HG02973 (cell line): ENCODE results near the gene PHF24.
"Not testable (repeated sequence)": the region's sequence is repeated elsewhere in the genome, so short reads cannot be mapped to it uniquely, and the experiment has no call there.

ENCODE experiments used
- ATAC-seq: cut with Tn5 transposase; IDR thresholded peaks from one replicate; pipeline ENCODE4 v1.9.1; 2021; ENCODE audit warnings: moderate library complexity; ENCODE audit not compliant: unreplicated experiment

The PHF24 gene

DNA sequence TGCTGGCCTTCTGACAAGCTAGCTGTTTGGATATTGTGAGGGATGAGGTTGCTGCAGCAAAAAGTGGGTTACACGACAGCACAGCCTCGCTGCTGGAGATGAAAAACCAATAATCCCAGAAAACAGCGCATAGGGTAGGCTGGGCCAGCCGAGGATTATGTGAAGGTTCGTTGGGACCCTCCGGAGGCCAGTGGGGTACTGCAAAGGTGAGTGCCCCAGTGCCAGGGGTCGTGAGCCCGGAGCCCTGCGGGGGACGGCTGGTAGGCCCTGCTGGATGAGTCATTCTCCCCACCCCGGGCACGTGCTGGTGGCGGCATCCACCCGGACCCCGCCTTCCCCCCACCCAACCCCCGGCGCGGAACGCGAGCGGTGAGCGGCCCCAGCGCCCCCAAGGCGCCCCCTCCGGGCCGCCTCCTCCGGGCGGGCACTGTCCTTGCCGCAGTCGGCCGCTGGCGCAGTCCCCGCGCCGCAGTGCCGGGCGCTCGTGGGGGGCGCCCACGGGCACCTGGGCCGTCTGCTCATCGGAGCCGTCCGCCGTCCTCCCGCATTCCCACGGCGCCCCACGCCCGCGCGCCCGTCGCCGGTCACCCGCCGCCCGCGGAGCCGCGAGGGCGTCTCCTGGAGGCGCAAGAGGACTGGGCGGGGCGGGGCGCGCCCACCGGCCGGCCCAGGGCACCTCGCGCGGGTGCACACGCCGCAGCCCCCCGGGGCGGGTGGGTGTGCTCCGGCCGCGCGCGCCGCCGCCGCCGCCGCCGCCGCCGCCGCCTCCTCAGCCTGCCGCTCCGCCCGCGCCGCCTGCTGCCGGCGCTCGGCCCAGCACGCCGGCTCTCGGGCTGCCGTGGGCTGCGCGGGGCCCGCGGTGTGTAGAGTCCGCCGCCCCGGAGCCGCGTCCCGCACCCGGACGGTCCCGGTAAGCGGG, at the start of gene PHF24:
PHF24 (plus strand) TSS at position 794 of the 919 bp plus-strand sequence. CDS start 13,014 bp downstream, outside the sequence.
- no peak for ATAC-seq

DNA sequence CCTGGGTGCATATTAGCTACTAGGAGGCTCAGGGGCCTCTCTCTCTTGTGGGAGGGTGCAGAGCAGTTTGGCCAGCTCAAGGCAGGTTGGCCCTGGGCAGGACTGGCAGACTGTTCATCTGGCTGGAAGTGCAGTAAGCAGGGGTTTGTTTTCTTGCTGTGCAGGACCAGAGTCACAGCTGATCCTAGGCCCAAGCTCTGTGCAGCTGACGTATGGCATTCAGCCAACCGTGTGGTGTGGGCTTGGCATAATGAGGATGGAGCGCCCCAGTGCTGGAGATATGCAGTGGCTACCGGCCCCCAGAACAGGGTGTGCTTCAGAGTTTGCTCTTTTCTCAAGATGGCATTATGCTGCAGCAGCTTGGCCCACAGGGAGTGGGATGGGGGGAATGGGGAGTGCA, 31.0 kb upstream of the PHF24 start:
- no peak for ATAC-seq

DNA sequence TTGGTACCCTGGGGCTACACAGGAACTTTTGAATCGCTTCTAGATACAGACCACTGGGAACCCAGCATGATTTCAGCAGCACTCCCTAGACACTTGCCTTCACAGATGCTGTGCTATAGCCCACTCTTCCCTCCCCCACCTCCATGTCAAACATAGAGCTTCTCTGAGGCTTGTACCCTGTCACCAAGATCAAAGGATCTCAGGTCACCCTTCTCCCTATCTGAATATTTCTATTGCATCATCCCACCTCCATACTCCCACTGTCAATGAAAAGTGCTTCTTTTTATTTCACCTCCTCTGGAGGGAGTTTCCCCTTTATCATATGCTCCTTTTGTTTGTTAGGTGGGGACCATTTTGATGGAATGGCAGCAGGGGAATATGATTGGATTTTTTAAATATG, 29.2 kb upstream of the PHF24 start:
- ATAC-seq: no peak

DNA sequence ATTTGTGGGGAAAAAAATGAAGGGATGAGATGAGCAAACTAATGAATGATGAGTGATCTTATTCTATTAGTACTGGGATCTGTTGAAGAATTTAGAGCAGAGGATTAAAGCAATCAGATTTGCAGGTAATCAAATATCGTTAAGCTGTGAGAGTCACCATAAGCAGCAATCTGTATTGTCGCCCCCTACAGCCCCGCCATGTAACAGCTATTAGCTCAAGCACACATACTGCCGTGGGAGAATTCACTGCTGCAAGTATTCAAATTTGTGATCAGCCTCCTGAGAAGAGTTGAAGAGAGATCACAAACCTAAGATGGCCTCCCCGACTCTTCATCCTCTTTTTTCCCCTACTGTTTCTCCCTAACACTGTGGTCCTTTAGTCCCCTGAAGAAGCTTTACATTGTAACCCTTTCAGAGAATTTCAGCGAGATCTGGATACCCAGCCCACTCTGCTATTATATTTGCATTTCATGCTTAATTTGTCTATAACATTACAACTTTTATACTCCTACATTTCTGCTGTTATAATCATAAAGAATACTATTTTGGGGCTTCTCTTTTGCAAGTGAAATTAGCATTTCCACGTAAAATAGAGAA, 28.5 kb upstream of the PHF24 start:
- no peak for ATAC-seq

DNA sequence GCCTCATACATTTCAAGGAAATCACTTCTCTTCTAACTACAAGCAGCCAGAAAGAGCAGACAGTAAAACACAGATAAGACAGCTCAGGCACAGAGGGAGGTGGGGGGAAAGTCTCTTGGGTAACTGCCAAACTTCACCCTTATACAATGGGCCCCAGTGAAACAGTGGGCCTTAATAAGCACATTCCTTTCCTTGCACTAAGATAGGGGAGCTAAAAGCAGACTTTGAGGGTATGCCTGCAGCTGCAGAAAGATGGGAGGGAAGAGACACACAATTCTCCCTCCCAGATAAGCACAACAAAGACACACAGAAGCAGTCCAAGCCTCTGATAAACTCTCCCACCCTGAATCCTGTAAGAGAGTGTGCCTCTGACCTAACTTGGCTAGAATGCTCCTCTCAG, 18.1 kb upstream of the PHF24 start:
- not testable (repeated sequence) for ATAC-seq

DNA sequence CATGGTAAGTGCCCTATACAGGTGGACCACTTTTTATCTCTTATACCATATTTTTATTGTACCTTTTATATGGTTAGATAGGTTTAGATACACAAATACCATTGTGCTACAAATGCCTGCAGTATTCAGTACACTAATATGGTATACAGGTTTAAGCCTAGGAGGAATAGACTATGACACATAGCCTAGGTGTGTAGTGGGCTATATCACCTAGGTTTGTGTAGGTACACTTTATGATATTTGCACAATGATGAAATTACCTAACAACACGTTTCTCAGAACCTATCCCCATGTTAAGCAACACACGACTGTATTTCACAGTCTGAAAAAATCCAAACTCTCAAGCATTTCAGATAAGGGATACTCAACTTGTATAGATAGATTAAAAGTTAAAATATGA, 9.6 kb upstream of the PHF24 start:
- no peak for ATAC-seq

DNA sequence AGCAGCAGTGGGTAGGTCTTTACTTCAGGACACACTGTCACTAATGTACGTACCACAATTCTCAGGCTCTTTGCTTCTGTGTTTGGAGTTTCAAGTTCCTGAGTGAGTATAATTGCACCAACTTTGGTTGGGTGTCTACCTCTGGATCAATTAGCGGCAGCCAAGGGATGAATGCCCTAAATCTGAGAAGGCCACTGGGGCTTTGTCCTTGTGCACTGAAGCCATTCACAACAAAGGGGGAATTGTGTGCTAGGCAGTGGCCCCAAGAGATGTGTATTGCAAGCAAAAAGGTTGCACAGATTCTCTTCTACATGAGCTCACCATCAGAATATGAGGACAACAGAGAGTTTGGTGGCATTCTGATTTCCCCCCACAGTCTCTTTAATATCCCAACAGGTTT, 3.9 kb upstream of the PHF24 start:
- no peak for ATAC-seq

DNA sequence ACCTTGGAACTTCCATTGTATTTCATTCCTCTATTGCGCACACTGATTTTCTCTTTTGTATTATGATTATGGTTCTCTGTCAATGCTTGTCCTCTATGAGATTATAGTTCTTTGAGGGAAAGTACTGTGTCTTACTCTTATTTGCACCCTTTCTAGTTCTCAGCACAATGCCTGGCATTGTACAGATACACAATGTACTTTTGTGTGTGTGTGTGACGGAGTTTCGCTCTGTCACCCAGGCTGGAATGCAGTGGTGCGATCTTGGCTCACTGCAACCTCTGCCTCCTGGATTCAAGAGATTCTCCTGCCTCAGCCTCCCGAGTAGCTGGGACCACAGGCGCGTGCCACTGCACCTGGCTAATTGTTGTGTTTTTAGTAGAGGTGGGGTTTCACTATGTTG, 2.0 kb upstream of the PHF24 start:
- not testable (repeated sequence) for ATAC-seq

DNA sequence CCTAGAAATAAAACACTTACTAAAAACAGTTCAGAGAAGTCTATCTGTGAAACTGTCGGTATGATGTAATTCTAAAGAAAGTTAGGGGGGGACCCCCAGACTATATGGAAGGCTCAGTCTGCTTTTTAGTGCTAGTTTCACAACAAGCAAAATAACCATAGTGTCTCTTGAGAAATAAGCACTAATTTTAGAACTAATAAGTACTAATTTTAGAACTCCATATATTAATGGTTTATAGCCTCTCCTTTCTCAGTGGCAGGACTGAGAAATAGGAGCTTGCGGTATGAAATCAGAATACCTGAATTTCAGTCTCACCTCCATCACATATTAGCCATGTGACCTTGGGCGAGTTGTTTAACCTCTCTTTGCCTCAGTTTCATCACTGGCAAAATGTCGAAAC, 1.4 kb upstream of the PHF24 start:
- peak; percentile 47 for ATAC-seq

DNA sequence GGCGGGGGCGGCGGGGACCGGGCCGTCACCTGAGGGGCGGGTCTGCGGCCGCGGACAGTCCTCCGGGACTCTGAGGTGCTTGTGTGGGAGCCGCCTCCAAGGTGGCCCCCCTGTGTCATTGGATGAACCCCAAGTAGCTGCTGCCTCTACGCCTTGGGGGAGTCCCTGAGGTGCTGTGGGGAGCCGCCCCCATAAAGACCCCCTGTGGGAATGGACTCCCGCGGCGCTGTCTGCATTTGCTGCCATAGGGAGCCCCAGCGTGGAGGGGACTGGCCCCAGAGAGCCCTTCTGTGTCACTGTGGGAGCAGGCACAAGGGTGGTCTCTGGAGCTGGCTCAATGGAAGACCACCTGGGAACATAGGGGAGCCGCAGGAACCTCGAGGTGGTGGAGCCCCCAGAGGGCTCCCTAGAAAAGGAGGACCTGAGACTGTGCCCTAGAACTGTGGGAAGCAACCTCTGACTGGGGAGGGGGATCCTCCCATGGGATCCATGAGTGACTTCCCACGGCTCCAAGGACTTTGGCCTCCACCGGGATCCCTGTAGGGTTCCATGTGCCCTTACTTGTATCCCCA, 412 bp downstream of the PHF24 start:
- ATAC-seq: no peak

DNA sequence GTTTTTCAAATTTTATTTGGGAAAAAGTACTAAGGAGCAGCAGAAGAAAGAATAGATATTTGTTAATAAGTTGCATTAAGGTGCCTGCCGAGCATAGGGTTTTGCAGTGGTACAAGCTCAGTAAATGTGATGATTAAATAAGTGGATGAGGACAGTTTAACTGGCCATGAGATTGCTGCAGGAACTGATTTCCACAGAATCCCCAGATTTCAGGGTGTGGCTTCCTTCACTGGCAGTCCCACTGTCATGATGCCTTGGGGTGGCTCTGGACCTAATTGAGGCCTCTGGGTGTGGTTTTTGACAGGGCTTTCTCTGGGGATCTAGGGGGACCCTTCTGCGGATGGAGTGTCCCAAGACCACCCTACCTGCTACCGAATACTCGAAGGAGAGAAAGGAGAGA, 1.4 kb downstream of the PHF24 start:
- no peak for ATAC-seq

DNA sequence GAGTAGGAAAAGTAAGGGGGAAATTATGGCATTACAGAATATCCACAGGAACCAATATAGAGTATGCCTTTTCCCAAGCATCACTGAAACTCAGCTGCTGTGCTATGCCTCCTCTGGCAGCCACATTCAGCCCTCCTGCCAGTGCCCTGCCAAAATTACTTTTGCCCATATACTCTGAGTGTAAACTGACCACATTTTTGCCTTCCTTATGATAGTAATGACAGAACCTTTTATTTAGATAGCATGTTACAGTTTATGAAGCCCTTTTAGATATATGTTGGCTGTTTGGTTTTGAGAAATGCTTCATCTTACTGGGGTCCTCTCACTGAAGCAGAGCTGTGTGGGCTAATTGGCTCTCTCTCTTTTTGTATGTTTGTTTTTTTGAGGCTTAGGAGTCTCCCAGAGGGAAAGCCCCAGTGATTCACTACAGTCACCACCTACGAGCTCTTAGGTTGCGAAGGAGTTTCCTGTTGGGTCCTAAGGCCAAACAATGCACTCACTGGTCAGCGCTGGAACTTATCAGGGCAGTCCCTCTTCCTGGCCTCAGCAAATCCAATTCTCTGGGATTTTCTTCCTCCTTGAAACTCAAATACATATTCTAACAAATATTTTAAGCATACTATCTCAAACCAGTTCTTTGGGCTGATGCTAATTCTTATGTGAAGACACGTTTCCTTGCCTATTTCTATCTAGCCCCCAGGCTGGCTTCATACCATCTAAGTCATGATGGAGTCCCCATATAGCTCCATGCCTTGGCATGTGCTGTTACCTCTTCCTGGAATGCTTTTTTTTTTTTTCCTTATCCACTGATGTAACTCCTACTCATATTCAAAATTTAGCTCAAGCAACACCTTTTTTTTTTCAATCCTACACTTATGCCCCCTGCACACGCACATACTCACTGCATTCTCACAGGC, 3.7 kb downstream of the PHF24 start:
- no peak for ATAC-seq

DNA sequence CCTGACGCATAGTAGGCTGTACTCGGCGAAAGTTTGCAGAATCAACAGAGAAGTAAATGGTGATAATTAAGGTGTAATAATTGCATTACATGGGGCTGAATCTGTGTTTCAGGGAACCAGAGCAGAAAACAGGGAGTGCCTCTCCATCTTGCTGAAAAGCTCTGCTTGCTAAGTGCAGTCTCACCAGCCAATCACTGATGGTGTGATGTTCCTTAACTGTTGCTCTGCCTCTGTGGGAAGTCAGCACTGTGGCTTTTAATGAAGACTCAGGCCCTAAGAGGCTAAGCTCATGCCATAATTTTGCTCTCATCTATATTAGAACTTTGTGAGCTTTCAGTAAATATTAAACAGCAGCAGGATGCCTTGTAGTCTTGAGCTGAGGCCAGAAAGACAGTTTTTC, 4.5 kb downstream of the PHF24 start:
- no peak for ATAC-seq

DNA sequence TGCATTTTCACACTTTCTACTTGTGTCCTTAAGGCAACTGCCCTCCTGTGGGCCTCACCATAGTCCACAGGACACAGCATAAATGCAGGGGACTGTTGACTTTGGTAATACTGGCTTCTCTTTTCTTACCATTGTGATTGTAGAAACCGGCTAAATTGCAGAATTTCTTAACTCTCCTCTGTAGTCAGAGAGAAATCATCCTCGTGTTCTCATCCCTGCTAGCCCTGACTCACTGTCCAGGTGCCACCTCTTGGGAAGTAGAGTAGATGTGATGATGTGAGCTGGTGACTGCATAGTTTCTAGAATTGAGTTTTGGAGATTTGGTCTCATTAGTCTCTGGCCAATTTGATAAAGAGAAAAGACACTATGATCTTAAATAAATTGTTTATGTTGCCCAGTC, 5.5 kb downstream of the PHF24 start:
- no peak for ATAC-seq

DNA sequence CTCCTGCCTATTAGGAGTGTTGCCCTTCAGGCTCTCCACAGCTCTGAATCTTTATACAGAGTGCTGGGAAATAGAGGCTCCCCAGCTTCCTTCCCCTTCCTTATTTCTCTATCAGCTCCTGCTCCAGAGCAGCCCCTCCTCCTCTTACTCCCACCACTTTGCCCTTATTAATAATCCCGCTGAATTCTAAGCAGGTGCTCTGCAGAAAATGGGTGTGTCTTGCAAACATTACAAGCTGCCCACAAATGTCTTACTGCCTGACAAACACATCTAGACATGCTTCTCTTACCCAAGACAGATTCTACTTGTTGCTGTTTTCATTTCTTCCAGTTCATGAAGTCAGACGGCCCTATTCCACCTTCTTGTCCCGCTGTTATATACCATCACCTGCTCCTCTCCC, 6.4 kb downstream of the PHF24 start:
- no peak for ATAC-seq

DNA sequence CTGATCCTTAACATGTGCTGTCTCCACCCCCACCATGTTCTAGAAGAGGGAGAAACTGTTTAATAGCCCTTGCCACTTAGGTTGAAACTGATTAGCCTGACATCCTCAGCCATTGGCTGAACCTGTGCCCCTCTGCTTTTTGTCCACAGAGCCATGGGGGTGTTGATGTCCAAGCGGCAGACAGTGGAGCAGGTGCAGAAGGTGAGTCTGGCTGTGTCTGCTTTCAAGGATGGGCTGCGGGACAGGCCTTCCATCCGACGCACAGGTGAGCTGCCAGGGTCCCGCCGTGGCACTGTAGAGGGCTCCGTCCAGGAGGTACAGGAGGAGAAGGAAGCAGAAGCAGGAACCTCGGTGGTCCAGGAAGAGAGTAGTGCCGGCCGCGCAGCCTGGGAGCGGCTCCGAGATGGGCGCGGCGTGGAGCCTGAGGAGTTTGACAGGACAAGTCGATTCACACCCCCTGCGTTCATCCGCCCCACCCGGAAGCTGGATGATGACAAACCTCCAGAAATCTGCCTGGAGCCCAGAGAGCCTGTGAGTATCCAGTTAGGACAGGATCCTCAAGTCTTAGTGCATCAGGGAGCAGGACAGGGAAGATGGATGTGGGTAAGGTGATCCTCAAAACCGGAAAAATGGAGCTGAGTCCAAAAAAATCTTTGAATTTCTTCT, 13.2 kb downstream of the PHF24 start:
- ATAC-seq: no peak

DNA sequence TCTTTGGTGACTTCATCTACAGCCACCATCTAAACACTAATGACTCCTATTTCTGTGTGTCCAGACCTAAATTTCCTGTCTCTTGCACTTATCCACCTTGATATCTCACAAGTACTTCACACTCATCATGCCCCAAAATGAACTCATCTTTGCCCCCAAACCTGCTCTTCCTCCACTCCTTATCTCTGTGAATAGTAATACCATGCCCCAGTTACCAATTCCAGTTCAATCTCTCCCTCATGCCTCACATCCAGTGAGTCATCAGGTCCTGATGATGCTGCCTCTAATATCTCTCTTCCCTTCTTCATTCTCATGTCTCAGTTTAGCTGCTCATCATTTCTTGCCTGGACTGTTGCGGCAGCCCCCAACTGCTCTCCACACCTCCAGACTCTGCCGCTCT, 16.6 kb downstream of the PHF24 start:
- ATAC-seq: no peak

DNA sequence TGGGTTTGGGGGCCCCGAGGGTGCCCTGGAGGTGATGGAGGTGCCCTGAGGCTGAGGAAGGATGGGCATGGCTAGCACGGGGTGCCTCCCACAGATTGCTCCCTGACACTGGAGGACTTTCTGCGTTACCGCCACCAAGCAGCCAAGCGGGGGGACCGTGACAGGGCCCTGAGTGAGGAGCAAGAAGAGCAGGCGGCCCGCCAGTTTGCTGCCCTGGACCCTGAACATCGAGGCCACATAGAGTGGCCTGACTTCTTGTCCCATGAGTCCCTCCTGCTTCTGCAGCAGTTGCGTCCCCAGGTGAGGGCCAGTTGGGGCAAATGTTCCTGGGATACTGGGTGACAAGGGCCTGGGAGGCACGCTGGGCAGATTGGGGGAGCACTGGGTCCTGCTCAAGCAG, 18.4 kb downstream of the PHF24 start:
- no peak for ATAC-seq

DNA sequence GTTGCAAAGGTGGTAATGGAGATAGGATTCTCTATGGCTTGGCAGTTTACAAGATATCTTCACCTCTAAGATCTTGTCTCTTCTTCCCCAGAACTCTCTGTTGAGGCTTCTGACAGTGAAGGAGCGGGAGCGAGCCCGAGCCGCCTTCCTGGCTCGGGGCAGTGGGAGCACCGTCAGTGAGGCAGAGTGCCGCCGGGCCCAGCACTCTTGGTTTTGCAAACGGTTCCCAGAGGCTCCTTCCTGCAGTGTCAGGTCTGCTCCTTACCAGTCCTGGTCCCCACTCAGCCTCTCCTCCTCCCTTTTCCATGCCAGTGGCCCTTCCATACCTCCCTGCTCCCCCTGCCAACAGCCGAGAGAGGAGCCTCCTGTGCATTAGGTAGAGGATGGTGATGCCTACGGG, 18.9 kb downstream of the PHF24 start:
- ATAC-seq: no peak

DNA sequence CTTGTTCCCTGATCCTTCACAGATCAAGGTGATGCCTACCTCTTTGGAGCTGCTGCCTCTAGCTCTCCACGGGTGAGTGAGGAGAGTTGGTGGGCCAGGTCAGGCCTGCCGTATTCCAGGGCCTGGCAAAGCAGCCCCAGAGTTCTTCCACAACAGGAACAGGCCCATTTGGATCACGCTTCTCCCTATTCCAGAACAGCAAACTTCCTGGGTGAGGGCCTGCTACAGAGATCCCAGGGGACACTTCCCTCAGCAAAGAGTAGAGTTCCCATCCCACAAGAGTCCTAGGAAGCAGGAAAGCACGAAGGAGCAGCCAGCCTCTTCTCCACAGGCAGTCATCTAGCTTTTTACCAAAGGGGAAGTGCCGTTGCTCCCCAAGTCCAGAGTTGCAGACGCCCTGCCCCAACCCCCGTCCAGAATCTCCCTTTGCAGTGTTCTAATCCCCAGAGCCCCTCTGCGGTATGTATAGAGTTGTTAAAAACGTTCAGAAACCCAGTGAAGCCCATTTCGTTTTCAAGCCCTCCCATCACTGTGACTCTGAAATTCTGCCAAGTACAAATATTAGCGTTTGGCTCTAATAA, 22.2 kb downstream of the PHF24 start:
- no peak for ATAC-seq
